NB4 (cell line): ENCODE results near the gene NME7.

Source experiments
- CTCF ChIP-seq: IDR thresholded peaks from one replicate; pipeline ENCODE4 v1.5.1; 2012; ENCODE audit warnings: low read depth, low read length
- MYC ChIP-seq: IDR thresholded peaks from 2 replicates; pipeline ENCODE4 v1.6.1; 2011; ENCODE audit warnings: low read depth, low read length
- POLR2A ChIP-seq: IDR thresholded peaks from 2 replicates; pipeline ENCODE4 v1.6.1; 2011; ENCODE audit warnings: mild to moderate bottlenecking; ENCODE audit not compliant: insufficient read length; ENCODE audit errors: extremely low read depth

GRCh38 chr1:169381162-169381561 lies 13.6 kb upstream of the NME7 start:
- TF ChIP-seq CTCF (no peak), POLR2A (no peak), MYC (no peak)
